NK-92 (cell line): ENCODE results near the gene GYPC.

ENCODE experiments used
- DNase-seq: peaks from one replicate; lab custom pipeline; 2025; ENCODE audit not compliant: unreplicated experiment; lab: John Stamatoyannopoulos, UW

The GYPC gene

DNA sequence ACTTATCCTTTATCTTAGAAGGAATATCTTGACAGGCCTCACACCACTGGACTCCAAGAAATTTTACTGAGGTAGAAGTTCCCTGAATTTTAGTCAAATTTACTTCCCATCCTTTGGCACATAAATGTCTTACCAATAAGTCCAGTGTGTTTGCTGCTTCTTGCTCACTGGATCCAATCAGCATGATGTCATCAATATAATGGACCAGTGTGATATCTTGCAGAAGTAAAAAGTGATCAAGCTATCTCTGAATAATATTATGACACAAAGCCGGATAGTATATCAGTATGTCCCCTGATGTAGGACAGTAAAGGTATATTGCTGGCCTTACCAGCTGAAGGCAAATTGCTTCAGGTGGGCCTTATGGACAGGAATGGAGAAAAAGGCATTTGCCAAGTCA, 6.9 kb upstream of the GYPC start:
- no peak for DNase-seq

DNA sequence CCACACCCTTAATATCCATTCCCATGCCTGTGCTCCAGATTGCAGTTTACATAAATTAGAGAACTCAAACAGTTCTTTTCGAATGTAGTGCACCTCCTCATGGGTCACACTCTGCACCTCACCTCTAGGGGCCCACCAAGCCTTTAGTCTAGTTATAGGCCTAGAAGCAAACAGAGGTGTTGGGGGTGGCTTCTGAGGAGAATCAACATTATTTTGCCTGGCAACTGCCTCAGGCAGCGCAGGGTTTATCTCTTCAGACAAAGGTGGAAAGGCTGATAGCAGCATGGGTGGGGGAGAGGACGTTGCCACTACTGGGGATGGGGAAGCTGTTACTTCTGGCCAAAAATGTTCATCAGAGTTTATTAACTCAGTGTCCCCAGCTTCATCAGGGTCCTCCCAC, 5.0 kb upstream of the GYPC start:
- no peak for DNase-seq

GRCh38 chr2:126652323-126652891, 3.6 kb upstream of the GYPC start:
- DNase-seq, result no peak

DNA sequence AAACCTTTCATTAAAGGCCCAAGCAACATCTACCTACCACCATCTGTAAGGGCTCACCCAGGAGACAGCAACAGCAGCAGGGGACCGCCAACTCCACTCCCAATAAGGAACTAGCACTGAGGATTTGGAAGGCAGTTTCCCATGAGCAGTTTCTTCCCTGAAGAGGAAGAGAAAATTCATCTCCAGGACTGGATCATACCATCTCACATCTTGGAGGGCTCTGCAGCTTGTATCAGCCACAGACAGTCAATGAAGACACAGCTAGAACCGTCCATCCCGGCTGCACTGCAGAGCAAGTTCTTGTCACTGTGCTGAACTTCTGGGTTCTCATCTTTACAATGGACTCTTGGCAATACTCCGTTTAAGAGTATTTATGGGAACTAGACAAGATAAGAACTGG, 2.8 kb upstream of the GYPC start:
- no peak for DNase-seq

DNA sequence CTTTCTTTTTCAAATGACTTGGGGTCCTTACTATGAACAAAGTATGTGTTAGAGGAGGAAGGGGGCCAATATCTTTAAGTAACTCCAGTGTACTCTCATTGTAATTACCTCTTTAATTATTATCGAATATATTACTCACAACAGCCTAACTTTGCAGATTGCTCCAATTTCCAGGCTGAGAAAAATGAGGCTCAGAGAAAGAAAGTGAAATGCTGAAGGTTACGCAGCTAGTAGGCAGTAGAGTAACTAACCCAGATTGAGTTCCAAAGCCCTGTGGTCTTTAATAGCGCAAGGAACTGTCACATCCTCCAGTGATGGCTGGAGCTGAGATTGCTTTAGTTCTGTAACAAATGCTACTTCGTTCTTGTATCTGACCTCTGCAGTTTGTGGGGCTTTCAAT, 2.2 kb upstream of the GYPC start:
- DNase-seq, result no peak

DNA sequence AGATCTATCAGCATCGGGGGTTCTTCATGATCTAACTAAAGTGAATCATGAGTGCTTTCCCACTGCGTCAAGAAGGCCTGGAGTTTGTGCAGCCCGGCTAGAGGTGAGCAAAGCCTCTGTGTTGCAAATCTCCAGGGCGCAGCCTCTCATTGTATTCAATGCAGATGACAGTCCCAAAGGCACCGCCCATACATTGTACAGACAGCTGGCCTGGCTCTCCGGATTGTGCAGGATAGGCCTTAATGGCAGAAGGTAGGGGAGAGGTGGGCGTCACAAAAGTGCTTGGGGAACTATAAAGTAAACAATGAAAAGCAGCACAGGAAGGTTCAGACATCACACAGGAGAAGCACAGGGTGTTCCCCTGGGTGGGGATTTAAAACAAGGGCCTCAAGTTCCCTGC, 907 bp upstream of the GYPC start:
- DNase-seq, result no peak

- no peak for DNase-seq
Observed at GRCh38 chr2:126656431-126657147, 631 bp downstream of the GYPC start.

DNA sequence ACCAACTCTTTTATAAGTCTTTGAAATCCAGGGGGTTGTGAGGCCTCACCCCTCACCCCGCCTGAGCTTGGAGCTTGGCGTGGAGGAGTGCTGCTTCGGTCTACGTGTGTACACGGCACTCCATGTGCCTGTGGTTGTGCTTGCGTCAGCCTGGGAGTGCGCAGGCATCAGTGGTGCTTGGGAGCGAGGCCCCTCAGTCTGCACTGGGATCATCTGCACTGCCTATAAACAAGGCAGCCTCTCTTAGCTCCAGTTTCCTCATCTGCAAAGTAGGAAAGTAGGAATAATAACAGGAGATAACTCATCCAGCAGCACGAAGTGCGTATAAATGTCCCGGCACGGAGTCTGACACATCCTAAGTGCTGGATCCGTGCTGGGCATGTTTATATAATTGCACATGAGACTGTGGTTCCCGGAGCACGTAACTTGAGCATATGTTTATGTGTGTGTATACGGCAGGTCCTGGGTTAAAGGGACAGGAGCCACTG, 1.2 kb downstream of the GYPC start:
- no peak for DNase-seq

- no peak for DNase-seq
Observed at GRCh38 chr2:126657636-126658318, 1.8 kb downstream of the GYPC start.

GRCh38 chr2:126658319-126658904, 2.5 kb downstream of the GYPC start:
- DNase-seq, result no peak

DNA sequence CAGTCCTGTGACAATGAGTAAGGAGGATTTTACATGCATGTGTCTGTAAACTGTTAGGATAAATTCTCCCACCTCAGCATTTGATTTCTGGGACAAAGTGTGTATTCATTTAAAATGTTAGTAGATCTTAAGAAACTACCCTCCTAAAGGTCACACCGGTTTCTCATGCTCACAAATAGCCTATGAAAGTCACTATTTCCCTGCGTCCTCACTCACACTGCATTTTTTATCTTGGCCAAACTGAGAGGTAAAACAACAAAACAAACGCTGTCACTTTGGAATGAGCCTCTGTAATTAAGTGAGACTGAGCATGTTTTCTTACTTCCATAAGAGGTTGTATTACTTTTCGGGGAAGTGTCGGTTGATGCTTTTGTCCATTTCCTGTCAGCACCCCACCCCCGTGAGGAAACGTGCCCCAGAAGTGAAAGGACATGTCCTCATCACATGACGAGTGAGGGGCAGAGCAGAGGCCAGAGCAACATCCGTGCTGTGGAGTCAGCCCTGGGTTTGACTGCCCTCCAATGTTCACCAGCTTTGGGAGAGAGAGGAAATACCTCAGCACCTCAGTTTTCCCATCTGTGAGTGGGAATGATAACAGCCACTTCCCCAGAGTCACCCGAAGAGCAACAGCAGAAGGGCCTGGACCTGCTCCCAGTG, 3.1 kb downstream of the GYPC start:
- no peak for DNase-seq

DNA sequence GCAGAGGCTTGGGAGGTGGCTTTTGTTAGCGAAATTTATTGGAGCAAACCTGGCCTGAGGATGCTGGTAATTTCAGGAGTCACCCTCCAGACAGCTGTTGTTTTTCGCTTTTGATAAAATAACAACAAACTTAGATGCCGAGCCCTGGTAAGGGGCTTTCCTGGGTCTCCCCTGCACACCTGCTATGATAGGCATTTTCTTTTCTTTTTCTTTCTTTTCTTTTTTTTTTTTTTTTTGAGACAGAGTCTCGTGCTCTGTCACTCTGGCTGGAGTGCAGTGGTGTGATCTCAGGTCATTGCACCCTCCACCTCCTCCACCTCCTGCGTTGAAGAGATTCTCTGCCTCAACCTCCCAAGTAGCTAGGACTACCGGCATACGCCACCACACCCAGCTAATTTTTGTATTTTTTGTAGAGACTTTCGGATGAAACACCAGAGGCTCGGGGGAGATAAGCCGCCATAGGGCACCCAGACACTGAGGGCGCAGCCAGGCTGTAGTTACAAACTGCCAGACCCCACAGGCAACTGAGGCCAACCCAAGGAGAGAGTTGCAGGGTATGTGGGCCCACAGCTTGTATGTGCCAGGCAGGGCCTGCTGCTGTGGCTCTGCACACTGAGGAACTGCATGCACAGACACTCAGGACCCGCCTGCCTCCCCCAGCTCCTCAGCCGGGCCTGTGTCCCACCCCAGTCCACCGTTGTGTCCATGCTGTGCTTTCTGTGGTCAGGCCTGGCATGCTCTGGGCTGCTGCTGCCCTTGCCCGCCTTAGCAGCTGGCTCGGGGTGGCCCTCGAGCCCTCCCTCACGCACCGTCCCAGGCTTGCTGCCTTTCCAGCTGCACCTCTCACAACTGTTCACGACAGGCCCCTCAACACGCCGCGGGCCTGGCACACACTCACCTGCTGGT, 3.9 kb downstream of the GYPC start:
- DNase-seq, result no peak

- no peak for DNase-seq
Observed at GRCh38 chr2:126660971-126661370, 5.0 kb downstream of the GYPC start.

GRCh38 chr2:126661702-126662500, 5.9 kb downstream of the GYPC start:
- DNase-seq, result no peak

DNA sequence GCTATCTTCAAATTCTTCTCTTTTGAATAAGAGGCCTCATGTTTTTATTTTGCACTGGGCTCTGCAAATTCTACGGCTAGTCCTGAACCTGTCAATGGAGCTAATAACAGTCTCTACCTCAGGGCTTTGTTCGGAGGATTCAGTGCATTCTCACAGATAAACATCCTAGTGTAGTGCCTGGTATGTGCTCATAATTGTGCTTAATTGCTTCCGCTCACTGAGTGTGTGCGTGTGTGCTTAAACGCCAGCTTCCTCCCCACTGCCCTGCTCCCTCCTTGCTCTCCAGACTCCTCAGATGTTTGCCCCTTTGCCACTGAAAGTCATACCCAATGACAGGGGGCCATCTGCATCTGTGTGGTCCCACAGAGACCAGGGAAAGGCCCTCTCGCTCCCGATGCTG, 6.7 kb downstream of the GYPC start:
- DNase-seq, result no peak

DNA sequence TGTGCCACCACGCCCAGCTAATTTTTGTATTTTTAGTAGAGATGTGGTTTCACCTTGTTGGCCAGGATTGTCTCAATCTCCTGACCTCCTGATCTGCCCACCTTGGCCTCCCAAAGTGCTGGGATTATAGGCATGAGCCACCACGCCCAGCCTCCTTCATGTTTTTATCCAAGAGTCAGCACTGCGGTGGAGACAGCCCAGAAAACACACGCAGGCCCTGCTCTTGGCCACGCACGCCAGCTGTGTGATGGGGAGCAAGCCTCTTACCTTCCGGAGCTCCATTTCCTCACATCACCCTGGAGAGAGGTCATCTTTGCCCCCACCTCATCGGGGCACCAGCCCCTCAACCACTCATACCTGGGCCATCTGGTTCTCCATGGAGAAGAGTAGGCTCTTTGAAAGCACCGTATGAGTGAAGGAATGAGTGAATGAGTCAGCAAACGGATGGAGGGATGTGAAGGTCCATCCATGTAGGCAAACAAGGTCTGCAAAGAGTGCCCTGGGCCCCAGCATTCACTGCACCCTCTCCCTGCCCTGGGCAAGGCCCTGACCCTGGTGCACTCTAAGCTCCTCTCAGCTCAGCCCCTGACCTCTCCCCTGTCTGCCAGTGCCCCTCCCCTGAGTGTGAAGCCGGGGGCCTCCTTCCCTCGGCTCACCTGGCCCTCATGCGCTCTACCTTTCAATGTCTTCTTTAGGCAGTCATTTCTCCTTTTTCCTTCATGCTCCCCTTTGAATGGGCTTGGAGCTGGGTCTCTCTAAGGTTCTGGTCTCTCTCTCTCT, 7.4 kb downstream of the GYPC start:
- DNase-seq, result no peak

- DNase-seq, result no peak
Observed at GRCh38 chr2:126664234-126664633, 8.3 kb downstream of the GYPC start.

DNA sequence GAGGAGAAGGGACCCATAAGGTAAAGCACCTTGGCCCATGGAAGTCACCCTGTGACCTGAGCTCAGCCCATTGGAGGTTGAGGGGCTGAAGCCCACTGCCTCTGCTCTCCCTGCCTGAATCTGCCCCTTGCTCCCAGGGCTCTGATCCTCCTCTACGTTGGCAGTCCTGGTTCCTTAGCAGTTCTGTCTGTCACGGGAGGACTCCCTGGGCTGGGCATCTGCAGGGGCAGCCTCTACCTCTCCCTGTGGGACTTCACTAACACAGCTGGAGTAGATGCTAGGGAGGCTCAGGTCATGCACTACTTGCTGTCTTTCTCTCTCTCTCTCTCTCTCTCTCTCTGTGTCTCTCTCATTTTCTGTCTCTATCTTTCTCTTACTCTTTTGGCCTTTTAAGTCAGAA, 8.7 kb downstream of the GYPC start:
- DNase-seq, result no peak

DNA sequence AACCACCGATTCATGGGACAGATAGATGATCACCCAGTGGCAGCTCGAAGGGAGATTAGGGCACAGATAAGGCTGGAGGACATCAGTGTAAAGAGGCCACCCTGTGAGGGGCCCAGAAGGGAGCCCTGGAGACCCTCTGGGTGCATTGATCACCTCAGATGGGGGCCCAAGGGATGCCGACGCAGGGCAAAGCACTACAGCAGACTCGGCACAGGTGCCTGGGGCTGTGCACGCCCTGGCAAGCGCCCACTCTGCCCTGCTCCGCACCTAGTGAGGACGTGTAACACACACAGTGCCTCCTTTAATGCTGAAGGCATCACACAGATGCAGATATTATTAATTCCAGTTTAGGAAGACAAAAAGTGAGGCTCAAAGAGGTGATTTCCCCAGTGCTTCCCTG, 9.5 kb downstream of the GYPC start:
- DNase-seq, result no peak
